ENCODE results near the gene PDE4B. TPM values are rescaled to one million over a fixed set of nuclear protein-coding genes. Genes with fewer than 3 reads are reported as not detected.
A peak's percentile ranks its signal among the peaks of the same experiment; 100 is the strongest.

The PDE4B gene
- total and polyA plus RNA-seq, 10 of the 15 experiments (the other 5 are each of a cell fraction or from before 2014, with no cell fraction given) = 3.0 to 13.2 (median 5.7) TPM

DNA sequence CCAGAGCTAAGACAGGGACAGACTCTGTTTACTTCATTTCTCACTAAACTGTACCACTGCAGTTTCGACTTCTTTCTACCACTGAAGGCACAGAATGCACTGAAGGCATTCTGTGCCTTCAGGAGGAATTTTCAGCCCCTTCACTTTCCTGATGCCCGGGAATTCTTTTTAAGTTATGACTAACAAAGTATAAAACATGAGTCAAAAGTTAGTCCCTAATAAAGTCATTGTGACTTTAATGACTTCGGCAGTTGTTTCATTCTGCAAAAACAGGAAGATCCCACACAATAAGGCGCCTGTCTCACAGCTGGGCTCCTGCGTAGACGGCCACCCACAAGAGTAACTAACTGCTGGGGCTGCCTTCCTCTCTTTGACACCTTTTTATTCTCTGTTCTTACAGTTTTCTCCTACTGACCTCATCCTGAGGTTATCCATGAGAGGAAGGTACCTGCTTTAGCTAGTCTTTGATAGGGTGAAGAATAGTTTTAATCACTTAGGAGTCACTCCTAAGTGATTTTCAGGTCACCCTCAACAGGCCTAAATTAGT, 557.4 kb downstream of the PDE4B start (continued):
- TF ChIP-seq PAX8 (IDR thresholded peaks at IDR 0.05) (no peak; the same call in 1 of the 2 replicates), REST (IDR thresholded peaks at IDR 0.05; ENCODE audit: low read depth, low read length) (no peak), SMC3 (IDR thresholded peaks at IDR 0.05; ENCODE audit: borderline replicate concordance, low read length) (peak; percentile 34; the same call in 1 of the 2 replicates), NFYB (IDR thresholded peaks at IDR 0.05; ENCODE audit: insufficient read depth, low read depth, low read length) (no peak), ZBTB4 (CRISPR knock-in tag; IDR thresholded peaks at IDR 0.05) (no peak), ZSCAN29 (IDR thresholded peaks at IDR 0.05) (peak; percentile 99), ZBTB11 (CRISPR knock-in tag; IDR thresholded peaks at IDR 0.05) (no peak), RAD51 (IDR thresholded peaks at IDR 0.05) (peak; percentile 23; the same call in 1 of the 2 replicates), POLR2AphosphoS2 (IDR thresholded peaks at IDR 0.05; ENCODE audit: low read depth, low read length) (0 out of 2 replicates have a peak, but pooled peaks have one; percentile 23), CHD2 (IDR thresholded peaks at IDR 0.05; ENCODE audit: borderline replicate concordance, low read depth, low read length) (peak; percentile 88), ASH2L (IDR thresholded peaks at IDR 0.05; ENCODE audit: borderline replicate concordance, low read depth) (no peak), LARP7 (IDR thresholded peaks at IDR 0.05) (no peak), USF1 (IDR thresholded peaks at IDR 0.05; ENCODE audit: borderline replicate concordance, extremely low read length, insufficient read depth, low read depth, low read length) (no peak)
- TF ChIP-seq, protein P1, sequence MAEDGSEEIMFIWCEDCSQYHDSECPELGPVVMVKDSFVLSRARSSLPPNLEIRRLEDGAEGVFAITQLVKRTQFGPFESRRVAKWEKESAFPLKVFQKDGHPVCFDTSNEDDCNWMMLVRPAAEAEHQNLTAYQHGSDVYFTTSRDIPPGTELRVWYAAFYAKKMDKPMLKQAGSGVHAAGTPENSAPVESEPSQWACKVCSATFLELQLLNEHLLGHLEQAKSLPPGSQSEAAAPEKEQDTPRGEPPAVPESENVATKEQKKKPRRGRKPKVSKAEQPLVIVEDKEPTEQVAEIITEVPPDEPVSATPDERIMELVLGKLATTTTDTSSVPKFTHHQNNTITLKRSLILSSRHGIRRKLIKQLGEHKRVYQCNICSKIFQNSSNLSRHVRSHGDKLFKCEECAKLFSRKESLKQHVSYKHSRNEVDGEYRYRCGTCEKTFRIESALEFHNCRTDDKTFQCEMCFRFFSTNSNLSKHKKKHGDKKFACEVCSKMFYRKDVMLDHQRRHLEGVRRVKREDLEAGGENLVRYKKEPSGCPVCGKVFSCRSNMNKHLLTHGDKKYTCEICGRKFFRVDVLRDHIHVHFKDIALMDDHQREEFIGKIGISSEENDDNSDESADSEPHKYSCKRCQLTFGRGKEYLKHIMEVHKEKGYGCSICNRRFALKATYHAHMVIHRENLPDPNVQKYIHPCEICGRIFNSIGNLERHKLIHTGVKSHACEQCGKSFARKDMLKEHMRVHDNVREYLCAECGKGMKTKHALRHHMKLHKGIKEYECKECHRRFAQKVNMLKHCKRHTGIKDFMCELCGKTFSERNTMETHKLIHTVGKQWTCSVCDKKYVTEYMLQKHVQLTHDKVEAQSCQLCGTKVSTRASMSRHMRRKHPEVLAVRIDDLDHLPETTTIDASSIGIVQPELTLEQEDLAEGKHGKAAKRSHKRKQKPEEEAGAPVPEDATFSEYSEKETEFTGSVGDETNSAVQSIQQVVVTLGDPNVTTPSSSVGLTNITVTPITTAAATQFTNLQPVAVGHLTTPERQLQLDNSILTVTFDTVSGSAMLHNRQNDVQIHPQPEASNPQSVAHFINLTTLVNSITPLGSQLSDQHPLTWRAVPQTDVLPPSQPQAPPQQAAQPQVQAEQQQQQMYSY (CRISPR knock-in tag; IDR thresholded peaks at IDR 0.05) = no peak

Measured in GM12878 (cell line).